GM12801 (cell line): ENCODE measurements around the gene FXYD4.

Experiments
- CTCF ChIP-seq: IDR thresholded peaks from one replicate; pipeline ENCODE4 v1.5.1; 2011; ENCODE audit warnings: control low read depth; ENCODE audit not compliant: insufficient read length; ENCODE audit errors: extremely low read depth

FXYD4 gene

DNA sequence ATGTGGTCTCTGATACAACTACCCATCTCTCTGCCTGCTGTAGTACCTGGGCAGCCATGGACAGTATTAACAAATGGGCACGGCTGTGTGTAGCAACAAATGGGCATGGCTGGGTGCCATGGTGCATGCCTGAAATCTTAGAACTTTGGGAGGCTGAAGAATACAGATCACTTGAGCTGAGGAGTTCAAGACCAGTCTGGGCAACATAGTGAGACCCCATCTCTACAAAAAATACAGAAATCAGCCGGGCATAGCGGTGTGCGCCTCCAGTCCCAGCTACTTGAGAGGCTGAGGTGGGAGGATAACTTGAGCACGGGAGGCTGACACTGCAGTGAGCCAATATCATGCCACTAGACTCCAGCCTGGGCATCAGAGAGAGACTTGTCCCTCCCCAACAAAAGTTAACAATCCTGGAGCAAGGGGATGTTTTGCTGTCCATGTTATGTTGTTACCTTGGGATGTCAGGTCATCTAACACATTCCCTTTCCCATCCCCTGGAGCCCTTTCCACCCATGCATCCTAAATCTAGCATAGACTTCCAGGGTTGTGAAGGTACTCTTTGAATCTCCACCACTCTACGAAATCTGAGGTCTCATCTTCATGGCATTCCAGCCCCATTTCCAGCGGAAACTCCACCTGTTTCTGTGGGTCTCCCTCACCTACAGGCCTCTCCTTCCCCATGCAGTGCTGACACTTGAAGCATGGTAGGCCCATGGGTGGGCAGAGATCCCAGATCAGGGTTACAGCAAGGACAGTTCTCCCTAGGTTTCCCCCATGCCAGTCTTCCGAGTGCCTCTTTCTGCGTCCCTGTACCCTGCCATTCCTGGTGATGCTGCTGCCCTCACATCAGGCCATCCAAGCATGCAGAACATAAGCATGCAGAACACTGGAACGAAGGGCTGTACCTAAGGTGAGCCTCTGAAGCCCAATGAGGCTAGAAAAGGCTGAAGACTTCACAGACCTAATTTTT lies 13.1 kb downstream of the FXYD4 start:
- no peak for TF ChIP-seq CTCF

- TF ChIP-seq CTCF = no peak
These were observed 14.1 kb downstream of the FXYD4 start for GRCh38 chr10:43385412-43386004.

- TF ChIP-seq CTCF = no peak
These were observed 15.1 kb downstream of the FXYD4 start for GRCh38 chr10:43386549-43386948.

DNA sequence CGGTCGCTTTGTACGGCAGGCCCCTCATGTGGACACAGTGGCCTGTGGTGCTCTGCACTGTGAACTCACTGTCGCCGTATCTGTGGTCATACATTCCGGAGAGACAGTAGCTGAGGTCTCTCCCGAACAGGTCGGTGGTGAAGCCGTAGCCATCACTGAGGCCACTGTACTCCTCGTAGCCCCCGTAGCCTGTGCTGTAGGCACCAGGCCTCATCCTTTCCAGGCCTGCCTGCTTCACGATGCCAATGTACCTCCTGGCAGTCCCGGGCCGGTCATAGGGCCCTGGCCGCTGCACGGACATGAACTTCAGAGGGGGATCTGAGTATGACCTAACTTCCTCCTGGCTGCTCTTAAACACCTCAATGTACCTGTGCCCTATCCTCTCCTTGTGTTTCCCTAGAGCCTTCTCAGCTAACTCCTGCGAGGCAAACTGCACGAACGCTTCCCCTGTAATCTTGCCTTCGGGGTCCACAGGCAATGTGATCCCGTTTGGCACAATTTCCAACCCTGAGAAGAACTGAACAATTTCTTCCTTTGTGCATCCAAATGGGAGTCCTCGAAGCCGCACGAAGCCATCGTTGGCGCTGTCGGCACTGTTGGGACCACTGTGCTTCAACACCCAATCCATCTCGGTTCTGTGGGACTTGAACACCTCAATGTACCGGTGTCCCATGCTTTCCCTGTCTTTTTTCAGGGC lies 15.7 kb downstream of the FXYD4 start:
- no peak for TF ChIP-seq CTCF

- no peak for TF ChIP-seq CTCF
These were observed 16.2 kb downstream of the FXYD4 start for GRCh38 chr10:43387678-43388032.

DNA sequence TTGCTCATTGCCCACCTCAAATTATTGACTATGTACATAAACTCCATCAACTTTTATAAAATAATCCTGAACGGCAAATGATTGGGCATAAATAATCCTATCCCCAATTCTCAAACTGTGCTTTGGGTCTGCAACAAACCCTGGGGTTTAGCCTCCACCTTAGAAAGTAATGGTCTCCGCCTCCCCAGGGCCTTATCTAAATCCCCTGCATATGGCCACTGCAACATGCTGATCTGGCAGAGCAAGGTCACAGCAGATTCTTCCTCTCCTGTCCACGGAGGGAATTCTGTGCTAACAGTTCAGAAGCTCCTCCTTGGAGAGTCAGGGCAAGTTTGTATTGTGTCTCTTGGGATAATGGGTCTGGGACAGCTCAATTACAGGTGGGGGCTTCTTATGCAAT lies 18.4 kb downstream of the FXYD4 start:
- TF ChIP-seq CTCF = no peak

DNA sequence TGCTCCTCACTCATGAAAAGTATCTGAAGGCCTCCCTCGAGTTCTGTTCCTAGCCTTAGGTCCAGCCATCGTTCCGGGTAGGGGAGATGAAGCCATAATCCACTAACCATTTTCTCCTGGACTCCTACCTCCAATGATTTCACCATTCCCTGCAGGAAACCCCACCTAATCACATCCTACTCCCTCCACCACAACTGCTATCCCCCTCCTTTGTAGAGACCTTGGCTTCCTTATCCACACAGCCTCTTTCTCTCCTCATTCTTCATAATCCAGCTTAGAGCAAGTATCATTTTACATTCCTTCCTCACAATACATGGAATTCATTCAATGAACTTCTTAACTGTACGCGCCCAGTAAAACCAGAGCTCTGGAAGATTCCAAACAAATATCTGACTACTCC lies 18.9 kb downstream of the FXYD4 start:
- TF ChIP-seq CTCF = no peak
